Measurements from ENCODE around the gene MSH5.
A peak's percentile ranks its signal among the peaks of the same experiment; 100 is the strongest.
"Not testable (repeated sequence)": the region's sequence is repeated elsewhere in the genome, so short reads cannot be mapped to it uniquely, and the experiment has no call there.

MSH5 gene

DNA sequence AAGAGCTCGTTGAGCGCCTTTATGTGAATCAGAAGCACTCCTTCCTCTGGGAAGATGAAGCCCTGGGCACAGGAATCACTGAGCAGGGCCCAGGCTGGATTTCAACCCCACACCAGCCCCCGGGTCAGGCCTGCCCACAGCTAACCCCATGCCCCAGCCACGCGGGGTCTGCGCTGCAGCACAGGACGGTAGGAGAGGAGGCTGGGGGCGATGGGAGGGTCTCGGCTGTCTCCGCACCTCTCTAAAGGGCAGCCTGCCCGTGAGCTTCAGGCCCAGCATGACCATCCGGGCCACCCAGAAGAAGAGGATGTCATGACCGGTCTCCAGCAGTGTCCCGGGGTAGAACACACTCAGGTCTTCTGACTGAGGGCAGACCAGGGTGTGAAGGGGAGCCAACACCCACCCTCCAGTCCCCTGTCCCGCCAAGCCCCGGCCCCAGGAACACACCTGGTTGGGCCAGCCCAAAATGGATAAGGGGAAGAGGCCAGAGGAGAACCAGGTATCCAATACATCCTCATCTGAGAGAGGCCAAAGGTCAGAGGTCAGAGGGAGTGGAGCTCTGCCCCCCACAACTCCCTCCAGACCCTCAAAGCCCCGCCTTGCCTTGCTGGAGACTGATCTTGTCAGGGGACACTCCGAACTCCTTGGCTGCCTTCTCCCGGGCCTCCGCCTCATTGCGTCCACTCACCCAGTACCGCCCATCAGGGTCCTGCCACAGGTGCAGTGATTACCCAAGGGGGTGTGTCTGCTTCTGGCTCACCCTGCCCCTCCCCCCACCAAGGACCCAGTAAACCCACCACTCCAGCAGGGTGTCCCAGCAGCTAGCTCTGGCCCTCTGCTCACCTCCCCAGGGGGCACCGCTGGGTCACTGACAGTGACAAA lies 41.7 kb downstream of the MSH5 start:
- DNase-seq = no peak

- no peak for DNase-seq
These were observed 42.5 kb downstream of the MSH5 start for GRCh38 chr6:31782126-31782855.

DNA sequence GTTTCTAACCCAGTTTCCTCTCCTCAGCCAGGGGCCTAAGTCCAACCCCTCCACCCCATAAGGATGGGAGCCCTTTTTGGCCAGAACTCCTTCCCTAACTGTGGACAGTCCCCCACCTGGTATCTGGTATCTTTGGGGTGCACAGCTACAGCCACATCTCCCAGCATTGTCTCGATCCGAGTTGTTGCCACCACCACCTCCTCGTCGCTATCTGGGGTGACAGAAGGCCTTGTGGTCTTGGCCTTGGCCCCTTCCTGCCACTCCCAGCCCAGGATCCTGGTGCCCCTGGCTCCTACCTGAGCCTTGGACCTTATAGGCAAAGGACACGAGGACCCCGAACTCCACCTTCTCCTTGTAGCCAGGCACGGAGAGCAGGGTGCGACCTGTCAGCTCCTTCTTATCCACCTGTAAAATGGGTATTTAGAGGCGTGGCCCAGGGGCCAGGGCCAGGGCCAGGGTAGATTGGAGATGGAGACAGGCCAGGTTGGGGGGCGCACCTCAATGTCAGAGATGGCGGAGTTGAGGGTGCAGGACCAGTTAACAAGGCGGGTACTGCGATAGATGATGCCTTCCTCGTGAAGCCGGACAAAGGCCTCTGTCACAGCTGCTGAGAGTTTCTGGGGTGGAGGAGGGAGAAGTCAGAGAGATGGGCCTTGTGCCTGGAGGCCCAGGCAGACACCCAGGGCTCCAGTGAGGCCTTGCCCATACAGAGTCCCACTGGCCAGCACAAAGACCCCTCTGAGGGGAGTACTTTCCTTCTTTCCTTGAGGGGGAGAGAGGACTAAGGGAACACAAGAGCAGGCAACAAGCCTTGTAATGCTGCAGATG lies 44.5 kb downstream of the MSH5 start:
- no peak for DNase-seq

- DNase-seq = no peak
These were observed 45.7 kb downstream of the MSH5 start for GRCh38 chr6:31785475-31785874.

DNA sequence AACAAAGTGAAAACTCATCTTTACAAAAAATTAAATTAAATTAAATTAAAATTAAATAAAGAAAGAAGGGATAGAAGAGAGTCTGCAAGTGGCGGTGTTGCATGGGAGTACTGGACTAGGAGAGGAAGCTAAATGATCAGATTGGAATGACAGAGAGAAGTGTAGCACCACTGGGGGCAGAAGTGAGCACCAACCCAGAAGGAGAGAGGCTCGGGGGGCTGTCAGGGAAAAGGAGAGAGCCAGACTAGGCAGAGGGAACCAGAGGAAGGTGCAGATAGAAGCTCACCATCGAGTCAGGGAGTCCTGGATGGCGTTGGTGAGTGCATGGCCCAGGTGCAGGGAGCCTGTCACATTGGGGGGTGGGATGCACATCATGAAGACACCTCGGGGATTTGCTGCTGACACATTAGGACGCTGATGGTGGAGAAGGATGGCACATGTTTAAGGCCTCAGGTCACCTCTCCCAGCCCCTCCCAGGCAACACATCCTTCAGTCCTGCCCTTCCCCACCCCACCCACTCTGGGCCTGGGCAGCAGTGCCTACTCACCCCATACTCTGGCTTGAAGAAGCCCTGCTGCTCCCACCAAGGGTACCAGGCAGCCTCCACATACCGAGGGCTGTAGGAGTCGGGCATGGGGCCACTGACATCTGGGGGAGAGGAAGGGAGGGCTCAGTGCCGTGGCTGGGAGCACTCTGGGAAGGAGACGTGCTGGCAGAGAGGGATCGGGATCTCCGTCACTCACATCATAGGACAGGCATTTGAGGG lies 51.7 kb downstream of the MSH5 start:
- DNase-seq = peak; percentile 74

DNA sequence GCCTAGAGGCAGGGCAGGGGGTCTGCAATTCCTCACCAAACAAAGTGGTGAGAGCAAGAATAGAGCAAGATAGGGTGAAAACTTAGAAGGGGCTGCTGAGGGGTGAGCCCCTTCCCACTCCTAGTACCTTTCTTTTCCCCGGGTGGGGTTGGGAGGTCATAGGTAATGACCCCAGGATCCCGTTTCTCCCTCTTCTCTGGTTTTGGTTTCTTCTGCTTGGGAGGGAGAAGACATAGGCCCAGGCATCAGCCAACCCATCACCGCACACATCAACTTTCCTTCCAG lies 52.2 kb downstream of the MSH5 start:
- no peak for DNase-seq

DNA sequence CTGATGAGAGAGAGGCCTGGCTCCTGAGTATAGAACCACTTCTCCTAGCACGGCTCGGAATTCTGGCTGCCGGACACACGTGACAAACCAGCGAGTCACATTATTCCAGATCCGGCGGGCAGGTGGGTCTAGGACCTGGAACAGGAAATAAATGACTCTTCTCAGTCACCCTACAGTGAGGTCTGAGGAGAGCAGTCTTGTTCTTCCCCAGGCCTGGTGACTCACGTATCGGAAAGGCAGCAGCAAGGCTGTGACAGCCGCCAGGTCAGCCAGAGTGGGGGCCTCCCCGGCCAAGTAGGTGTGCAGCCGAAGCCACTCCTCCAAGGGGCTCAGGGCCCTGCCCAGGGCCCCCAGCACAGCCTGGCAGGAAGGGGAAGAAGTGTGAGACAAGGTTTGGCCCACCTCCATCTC lies 53.0 kb downstream of the MSH5 start:
- DNase-seq = no peak

DNA sequence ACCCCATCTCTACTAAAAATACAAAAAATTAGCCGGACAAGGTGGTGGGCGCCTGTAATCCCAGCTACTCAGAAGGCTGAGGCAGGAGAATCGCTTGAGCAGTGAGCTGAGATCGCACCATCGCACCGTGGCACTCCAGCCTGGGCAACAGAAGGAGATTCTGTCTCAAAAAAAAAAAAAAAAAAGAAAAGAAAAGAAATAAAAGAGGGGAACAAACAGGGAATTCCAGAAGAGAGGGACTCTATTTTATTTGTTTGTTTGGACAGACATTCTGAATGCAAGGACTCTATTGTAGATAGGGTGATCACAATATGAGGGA lies 54.1 kb downstream of the MSH5 start:
- not testable (repeated sequence) for DNase-seq

- no peak for DNase-seq
These were observed 54.6 kb downstream of the MSH5 start for GRCh38 chr6:31794294-31794865.

- no peak for DNase-seq
These were observed 55.2 kb downstream of the MSH5 start for GRCh38 chr6:31794866-31795615.

DNA sequence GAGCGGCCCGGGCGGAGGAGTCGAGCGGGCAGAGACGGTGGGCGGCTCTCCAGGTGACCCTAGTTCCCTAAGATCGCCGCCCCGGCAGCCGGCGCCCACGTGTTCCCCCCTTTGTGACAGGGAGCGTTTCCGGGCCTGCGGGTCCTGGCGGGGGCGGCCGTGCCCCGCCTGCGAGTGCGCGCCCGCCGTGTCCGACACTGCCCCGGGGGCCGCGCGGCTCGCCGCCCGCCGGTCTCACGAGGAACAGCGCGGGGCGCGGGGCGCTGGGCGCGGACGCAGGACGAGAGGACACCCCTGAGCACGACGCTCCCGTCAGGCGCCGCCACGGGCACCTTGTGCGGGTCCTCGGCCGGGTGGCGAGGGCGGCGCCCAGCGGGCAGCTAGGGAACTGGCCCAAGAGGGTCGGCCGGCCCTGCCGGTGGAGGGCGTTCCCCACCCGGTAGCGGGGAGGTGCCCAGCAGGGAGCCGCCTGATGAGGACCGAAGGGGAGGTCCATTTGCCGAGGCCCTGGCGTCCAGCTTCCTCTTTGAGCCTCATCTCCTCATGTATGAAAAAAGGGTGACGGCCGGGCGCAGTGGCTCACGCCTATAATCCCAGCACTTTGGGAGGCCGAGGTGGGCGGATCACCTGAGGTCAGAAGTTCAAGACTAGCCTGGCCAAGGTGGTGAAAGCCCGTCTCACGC lies 56.0 kb downstream of the MSH5 start, which contains the start of gene VARS1:
Gene VARS1, minus strand, starts transcription at position 137 of the 683 bp plus-strand sequence. CDS start 535 bp downstream, outside the sequence.
- peak; percentile 83 for DNase-seq

DNA sequence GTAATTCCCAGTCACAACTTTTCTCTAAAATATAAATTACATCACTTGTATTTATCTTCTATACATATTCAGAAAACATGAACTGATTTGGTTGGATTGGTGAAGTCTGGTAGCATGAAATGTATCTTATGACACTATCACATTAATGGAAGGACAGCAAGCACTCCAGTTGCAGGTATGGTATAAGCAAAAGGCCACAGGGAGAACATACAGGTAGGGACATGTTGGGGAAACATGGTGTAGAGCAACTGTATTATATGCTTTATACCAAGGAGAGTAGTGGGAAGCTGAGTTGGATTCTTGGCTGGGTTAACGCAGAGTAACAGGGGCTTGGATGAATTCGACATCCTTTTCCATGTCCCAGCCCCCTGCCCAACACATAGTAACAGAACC lies 57.2 kb downstream of the MSH5 start:
- DNase-seq = no peak

- DNase-seq = no peak
These were observed 57.8 kb downstream of the MSH5 start for GRCh38 chr6:31797588-31797987.

DNA sequence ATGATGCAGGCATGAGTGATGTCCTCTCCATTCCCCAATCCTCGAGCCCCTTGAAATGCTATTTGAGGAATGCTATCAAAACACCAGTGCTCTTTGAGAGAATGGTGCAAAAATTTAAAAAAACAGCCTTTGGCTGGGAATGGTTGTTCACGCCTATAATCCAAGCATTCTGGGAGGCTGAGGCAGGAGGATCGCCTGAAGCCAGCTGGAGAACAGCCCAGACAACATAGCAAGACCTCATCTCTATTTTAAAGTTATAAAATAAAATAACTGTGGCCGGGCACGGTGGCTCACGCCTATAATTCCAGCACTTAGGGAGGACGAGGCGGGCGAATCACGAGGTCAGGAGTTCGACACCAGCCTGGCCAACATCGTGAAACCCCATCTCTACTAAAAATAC lies 60.0 kb downstream of the MSH5 start:
- DNase-seq = no peak

DNA sequence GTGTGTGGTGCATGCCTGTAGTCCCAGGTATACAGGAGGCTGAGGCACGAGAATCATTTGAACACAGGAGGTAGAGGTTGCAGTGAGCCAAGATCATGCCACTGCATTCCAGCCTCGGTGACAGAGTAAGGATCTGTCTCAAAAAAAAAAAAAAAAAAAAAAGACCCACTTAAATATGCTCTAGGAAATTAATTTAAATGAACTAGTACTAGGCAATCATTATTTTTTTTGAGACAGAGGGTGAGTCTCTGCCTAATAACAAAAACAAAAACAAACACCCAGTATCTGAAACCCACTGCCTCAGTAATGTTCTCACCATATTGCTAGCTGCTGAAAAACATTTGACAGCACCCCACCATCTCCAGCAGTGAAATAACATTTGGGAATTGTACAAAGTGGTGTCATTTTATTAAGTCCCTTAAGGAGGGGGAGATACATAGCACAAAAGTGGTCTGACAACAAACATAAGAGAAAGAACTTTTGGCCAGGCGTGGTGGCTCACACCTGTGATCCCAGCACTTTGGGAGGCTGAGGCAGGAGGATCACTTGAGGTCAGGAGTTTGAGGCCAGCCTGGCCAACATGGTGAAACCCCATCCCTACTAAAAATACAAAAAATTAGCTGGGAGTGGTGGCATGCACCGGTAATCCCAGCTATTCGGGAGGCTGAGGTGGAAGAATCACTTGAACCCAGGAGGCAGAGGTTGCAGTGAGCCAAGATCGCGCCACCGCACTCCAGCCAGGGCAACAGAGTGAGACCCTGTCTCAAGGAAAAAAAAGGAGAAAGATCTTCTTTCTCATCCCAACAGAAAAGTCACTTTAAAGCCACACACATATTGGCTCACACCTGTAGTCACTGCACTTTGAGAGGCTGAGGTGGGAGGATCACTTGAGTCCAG lies 61.5 kb downstream of the MSH5 start:
- DNase-seq = not testable (repeated sequence)

DNA sequence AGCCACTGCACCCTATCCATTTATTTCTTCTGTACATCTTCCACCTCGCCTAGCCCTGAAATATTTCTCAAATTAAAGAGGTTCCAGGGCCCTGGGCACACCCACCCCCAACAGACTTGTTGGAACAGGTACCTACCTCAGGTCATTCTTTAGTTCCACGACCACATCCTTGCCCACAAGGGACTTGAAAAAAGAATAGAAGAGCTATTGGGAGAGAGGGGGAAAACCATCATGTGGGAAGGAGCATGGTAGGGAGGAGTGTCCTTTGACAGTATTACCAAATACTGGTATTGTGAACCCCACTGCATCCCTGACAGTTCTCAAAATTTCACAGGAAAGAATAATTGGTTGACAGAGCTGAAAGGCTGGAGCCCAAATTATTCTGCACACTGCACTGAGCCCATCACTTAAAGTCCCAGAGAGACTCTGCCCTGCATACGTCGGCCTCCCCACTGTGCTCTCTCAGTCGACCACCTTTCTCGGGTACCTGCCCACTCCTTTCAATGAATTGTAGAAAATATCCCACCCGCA lies 66.2 kb downstream of the MSH5 start:
- DNase-seq = no peak

DNA sequence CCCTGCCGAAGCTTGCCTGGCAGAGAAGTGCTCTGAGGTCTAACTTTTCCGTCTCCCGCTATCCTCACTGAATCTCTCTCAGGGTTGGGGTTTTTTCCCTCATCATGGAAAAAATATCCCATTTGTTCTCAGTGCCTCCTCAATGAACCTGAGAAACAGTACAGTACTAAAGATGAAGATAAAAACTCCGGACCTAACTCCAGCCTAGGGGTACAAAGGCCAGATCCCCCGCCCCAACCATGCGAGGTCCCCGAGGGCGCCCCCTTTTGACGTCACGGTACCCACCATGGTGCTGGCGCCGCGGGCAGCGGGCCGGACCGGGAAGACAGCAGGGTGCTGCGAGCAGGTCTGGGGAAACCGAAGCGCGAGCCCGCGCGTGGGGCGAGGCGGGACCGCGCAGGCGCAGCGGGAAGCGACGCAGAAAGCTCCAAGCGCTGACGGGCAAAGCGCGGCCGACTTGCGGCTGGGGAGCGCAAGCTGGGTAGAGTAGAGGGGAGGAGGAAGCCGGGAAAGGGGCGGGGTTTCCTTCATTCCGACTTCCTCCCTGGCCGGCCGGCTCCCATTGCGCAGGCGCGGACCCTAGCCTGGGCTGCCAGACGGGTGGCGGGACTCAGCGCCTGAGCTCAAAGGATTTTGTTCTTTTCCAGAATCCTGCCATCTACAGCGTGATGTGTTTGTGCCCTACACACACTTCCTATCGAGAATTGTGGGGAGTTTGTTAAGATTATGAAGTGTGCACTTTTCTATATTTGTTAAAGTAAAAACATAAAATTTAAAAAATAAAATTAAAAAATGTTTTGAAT lies 66.9 kb downstream of the MSH5 start, which contains the start of gene LSM2:
Gene LSM2, minus strand, starts transcription at position 497 of the 803 bp plus-strand sequence. Its CDS starts 209 bp downstream, at position 288.
- peak; percentile 97 for DNase-seq

GRCh38 chr6:31808599-31808998 lies 68.8 kb downstream of the MSH5 start:
- not testable (repeated sequence) for DNase-seq

DNA sequence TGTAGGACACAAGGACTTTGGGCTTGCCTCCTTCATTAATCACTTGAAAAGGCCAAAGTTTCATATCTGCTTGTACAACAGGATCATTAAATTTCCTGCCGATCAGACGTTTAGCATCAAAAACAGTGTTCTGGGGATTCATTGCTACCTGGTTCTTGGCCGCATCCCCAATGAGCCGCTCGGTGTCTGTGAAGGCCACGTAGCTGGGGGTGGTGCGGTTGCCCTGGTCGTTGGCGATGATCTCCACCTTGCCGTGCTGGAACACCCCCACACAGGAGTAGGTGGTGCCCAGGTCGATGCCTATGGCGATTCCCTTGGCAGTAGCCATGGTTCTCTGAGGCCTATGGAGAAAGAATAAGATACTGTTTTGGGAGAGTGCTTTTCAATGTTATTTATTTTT lies 71.8 kb downstream of the MSH5 start:
- DNase-seq = no peak

Measured in NCI-H2227 treated with DMSO at 0.1 percent for 48 hours (cell line).